ENCODE data around the gene MTSS2.

The MTSS2 gene

DNA sequence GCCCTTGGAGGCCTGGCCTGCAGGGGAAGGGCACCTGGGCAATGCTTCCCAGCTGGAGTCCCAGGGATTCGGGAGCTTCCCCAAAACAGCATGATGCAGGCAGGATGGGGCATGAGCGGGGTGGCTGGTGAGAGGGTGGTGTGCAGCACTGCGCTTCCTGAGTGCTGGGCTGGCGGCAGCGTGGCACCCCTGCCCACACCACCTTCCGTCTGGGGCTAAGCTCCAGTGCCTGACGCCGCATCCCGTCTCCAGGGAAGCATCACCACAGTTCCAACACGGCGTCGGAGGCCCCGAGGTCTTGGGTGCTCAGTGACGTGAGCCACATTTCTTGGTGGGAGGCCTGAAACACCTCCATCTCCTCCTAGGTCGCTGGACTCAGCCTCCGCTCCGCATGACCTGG, 13.8 kb upstream of the MTSS2 start:
- no peak for DNase-seq

DNA sequence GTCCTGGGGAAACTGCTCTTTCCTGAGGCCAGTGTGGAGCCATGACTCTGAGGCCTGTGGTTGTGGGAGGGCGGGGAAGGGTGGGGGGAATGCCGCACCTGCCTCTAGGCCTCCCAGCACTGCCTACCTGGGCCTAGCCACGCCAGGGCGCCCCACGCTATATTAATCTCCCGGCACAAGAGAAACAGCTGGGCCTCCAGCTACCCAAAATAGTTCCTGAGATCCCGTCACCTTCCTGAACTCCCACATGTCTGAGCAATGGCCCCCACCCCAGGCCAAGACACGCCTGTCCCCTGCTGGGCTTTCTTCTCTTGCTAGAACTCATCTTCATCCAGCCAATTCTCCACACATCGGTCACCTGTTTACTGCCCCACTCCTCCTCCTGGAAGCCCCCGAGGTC, 13.0 kb upstream of the MTSS2 start:
- DNase-seq: no peak

- no peak for DNase-seq
Observed at GRCh38 chr16:70697594-70698170, 11.8 kb upstream of the MTSS2 start.

DNA sequence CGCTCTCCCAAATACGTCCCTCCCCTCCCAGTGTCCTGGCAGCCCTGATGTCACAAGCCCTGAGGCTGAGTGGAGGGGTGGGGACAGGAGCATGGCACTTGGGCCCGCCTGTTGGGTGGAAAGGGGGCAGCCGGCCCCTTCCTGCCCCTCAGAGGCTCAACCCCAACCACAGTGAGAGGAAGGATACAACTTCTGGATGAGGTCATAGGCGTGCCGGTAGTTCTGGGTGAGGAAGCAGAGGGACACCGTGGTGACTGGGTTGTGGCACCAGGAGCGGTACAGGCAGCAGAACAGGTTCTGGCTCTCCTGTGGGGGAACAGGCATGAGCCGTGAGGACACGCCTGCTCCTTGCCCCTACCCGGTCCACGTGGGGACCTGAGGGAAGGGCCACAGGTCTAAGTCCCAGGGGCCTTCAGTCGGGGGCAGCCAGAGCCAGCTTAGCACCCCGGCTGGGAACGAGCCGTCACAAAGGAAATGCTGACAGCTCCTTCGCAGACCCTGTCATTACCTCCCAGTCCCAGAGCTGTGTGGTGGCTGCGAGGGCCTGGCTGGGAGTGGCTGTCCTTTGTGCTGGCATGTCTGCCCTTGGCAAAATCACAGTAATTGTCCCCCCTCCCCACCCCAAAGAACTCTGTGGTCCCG, 11.2 kb upstream of the MTSS2 start:
- no peak for DNase-seq

GRCh38 chr16:70696355-70696754, 10.5 kb upstream of the MTSS2 start:
- DNase-seq: no peak

GRCh38 chr16:70695331-70696070, 9.6 kb upstream of the MTSS2 start:
- DNase-seq: no peak

DNA sequence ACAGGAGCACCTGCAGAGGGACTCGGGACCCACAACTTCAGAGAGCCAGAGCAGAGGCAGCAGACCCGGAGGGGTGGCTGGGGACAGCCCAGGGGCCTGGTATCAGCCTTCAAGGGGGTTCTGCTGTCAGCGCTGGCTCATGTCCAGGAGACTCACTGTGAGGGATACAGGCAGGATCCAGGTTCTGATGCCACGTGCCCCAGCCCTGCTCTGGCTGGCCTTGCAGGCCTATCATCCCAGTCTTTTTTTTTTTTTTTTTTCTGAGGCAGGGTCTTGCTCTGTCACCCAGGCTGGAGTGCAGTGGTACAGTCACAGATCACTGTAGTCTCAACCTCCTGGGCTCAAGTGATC, 9.0 kb upstream of the MTSS2 start:
- peak; percentile 59 for DNase-seq

- peak; percentile 59 for DNase-seq
Observed at GRCh38 chr16:70694088-70694867, 8.4 kb upstream of the MTSS2 start.

GRCh38 chr16:70692873-70693671, 7.2 kb upstream of the MTSS2 start:
- peak; percentile 69 for DNase-seq

DNA sequence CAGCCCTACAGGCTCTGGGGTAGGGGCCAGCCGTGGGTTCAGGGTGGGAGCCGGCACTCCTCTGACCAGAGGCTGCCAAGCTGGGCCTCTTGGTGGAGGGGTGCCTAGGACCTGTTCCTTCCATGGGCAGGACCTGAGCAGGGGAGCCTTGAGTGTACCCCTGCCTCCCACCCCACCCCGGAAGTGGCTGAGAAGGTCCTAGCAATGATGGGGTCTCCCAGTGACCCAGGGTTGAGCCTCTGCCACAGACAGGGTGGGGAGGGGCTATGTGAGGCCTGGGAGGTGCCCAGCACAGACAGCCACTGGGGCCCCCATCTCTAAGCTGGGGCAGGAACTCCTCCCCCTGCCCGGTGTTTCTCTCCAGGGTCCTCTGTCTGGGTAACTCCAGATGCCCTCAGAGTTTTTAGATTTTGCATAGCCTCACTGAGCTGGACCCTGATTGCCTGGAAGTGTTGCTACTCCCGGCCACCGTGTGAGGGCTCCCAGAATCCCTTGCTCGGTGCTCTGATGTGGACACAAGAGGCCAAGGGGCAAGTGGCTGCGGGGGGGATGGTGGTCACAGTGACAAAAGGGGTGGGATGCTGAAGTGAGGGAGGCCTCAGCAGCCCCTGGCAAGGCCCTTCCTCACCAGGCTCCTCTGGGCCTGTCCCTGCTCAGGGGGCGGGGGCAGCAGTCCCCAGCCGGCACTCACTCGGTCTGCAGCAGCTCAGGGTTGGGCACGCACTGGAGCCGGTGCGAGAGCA, 6.4 kb upstream of the MTSS2 start:
- no peak for DNase-seq

GRCh38 chr16:70691223-70692129, 5.6 kb upstream of the MTSS2 start:
- peak; percentile 90 for DNase-seq

- no peak for DNase-seq
Observed at GRCh38 chr16:70689970-70690891, 4.4 kb upstream of the MTSS2 start.

GRCh38 chr16:70689035-70689969, 3.4 kb upstream of the MTSS2 start:
- no peak for DNase-seq

DNA sequence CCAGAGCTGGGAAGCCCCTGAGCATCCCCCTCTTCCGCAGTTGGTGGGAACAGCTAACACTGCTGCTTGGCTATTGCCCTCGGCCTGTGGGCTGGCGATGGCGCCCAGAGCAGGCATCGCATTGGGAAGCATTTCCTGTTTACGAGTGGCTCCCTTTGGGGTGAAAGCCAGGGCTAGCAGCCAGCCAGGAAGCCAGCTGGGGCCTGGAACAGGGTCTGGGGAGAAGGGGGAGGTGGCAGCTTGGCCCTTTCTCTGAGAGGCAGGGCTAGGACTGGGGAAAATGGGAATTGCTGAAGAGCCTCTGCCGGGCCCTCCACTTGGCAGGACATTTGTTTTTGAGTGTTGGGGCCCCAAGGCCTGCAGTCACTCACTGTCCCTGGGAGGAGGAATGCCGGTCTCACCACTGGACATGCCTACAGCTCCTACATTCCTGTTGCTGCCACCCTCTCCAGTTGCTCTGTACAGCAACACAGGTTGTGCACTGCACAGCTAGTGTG, 2.4 kb upstream of the MTSS2 start:
- DNase-seq: no peak

DNA sequence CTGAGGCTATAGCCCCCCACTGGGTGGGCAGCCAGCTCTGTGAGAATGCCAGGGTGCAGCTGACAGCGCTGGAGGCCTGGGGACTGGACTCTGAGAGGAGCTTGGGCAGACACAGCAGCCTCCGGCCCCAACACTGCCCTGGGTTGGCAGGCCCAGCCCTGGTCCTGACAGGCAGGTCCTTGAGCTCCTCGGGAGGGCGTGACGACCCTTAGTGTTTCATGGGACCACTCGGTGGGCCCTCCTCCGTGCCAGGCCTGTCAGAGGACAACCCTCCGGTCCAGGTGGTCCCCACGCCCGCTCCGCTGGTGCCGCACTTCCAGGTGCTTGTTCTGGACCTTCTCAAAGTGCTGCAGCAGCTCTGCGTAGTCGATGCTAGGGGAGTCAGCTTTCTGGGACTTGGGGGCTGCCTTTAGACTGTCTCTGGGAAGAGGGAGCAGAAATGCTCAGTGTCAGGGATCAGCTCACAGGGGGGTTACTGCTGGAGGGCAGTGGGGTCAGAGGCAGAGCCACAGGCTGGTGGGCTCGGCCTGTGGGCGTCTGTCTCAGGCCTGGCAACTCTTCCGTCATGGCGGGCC, 1.9 kb upstream of the MTSS2 start:
- no peak for DNase-seq

DNA sequence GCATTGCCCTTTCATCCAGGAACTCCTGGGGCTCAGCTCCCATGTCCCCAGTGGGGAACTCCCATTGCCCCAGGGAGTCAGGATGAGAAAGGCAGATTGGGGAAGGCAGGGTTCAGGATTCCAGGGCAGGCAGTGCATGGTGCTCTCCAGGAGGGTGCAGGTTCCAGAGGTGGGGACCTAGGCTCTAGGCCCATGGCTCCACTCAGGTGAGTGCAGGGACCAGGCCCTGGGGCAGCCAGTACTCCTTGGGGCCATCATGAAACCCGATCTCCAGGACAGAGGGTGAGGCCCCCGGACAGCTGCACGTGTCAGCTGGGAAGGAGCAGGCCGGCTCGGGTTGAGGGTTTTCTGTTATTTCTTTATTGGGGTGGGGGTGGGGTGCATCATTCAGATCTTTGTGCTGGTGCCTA, 1.3 kb upstream of the MTSS2 start:
- DNase-seq: no peak

DNA sequence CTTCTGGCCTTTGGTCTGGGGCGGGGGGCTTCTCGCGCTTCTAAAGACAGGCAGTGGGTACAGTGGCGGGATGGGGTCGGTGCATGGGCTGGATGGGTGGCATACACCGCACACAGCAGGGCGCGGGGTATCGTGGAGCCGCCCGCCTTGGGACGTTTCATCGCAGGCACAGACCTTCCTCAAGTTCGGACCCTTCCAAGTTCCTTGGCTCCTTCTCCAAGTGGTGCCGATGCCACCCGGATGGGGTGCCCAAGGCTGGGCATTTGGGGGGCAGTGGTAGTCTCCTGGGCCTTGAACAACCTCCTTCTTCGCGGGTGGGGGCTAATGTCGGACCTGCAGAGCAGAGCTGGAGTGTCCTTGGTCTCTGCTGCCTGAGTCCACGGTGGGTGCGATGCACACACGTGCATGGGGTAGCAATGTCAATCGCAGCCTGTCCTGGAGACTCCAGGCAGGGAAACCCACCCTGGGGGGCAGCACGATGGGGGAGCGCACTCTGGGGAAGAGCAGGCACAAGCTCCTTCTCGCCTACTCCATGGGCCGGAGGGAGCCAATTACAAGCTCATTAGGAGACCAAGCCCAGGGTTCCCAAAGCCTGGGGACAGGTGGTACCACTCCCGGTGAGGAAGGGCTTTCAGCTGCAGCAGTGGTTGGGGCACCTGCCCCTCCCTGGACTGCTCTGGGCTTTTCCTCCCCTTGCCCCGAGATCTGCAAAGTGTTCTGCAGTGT, 686 bp upstream of the MTSS2 start:
- DNase-seq: no peak

Data from NCI-H1694 (cell line).